HepG2 (cell line): ENCODE data around the gene CTNNA2. TPM values are rescaled to one million over a fixed set of nuclear protein-coding genes. Genes with fewer than 3 reads are reported as not detected.

Experiments used
- ATAC-seq: fragments of 200-7000 bp; cut with Tn5 transposase; 3 replicates; pipeline ENCODE4 v1.9.1; 2020; ENCODE audit warnings: mild to moderate bottlenecking, moderate library complexity
- BruUV-seq: library from RNA; stranded (reverse); fragments of 400-500 nt; replicated peaks from 2 replicates; lab custom pipeline; 2021; lab: Mats Ljungman, UMichigan
- CTCF ChIA-PET: fragments of 300-600 bp; formaldehyde crosslinking; extraction: SDS; loops from one replicate; lab custom pipeline; 2021; ENCODE audit warnings: low total read pairs, inconsistent platforms, low intra/inter-chr PET ratio; lab: Yijun Ruan, JAX
- POLR2A ChIA-PET: fragments of 350-600 bp; sonication (Branson Sonifier 250); formaldehyde crosslinking; loops from one replicate; lab custom pipeline; 2020; ENCODE audit warnings: antibody characterized with exemption, inconsistent platforms; lab: Yijun Ruan, JAX
- DNase-seq: peaks from one replicate; pipeline ENCODE4 v3.0.0-alpha.2; 2015; ENCODE audit warnings: low spot score
- FAIRE-seq: peaks from 3 replicates; lab custom pipeline; 2011; peaks lifted over from hg19 to GRCh38; lab: Jason Lieb, UNC
- H2AFZ ChIP-seq: one replicate; pipeline ENCODE4 v1.6.1; 2011; ENCODE audit warnings: low read length, inconsistent platforms
- H3K27ac ChIP-seq: fragments of 300-600 bp; 3 replicates; pipeline ENCODE4 v1.8.0; 2011; ENCODE audit warnings: mixed run types, mild to moderate bottlenecking, mixed read lengths, low read length, inconsistent platforms; ENCODE audit not compliant: insufficient read depth; ENCODE audit errors: extremely low read length
- H3K27me3 ChIP-seq, 2 experiments: fragments of 200-600 bp in 1 of 2; 2 replicates in 1 of 2; 3 replicates in 1 of 2; pipeline versions ENCODE4 v1.6.0 to v1.8.0; 2011; ENCODE audit warnings: low read length in 2 of 2, mild to moderate bottlenecking in 2 of 2, moderate library complexity in 2 of 2, inconsistent platforms in 1 of 2; ENCODE audit not compliant: insufficient read depth in 2 of 2, control insufficient read depth in 1 of 2
- H3K36me3 ChIP-seq, 2 experiments: fragments of 200-600 bp in 1 of 2; replicated peaks in 1 of 2; 2 replicates in 1 of 2; 3 replicates in 1 of 2; pipeline versions ENCODE4 v1.5.1 to v1.8.0; 2011; ENCODE audit warnings: low read length in 2 of 2, inconsistent platforms in 1 of 2; ENCODE audit not compliant: insufficient read depth in 2 of 2, control insufficient read depth in 1 of 2
- H3K4me1 ChIP-seq: 2 replicates; pipeline ENCODE4 v1.5.1; 2012; ENCODE audit warnings: low read length, inconsistent platforms; ENCODE audit not compliant: insufficient read depth
- H3K4me2 ChIP-seq: 2 replicates; pipeline ENCODE4 v1.6.0; 2011; ENCODE audit warnings: low read depth, low read length, inconsistent platforms
- H3K4me3 ChIP-seq, 3 experiments: fragments of 200-600 bp in 1 of 3; sonication (generic), shearing (Covaris generic) in 1 of 3; replicated peaks in 1 of 3; 2 replicates each; pipeline ENCODE4 v1.5.1; 2011 to 2016; ENCODE audit warnings: low read length in 3 of 3, inconsistent platforms in 2 of 3, low read depth in 2 of 3, mild to moderate bottlenecking in 2 of 3, control low read depth in 1 of 3, mixed read lengths in 1 of 3; ENCODE audit not compliant: insufficient read depth in 1 of 3
- H3K79me2 ChIP-seq: one replicate; pipeline ENCODE4 v1.6.1; 2011; ENCODE audit warnings: low read length, inconsistent platforms; ENCODE audit not compliant: insufficient read depth
- H3K9ac ChIP-seq: 2 replicates; pipeline ENCODE4 v1.6.0; 2011; ENCODE audit warnings: mild to moderate bottlenecking, low read depth, low read length, inconsistent platforms; ENCODE audit not compliant: insufficient read depth
- H3K9me3 ChIP-seq: 2 replicates; pipeline ENCODE4 v1.5.1; 2012; ENCODE audit warnings: mild to moderate bottlenecking, low read length
- H4K20me1 ChIP-seq: 2 replicates; pipeline ENCODE4 v1.6.0; 2011; ENCODE audit warnings: inconsistent platforms, mild to moderate bottlenecking, low read length, moderate library complexity; ENCODE audit not compliant: insufficient read depth
- BORCS8-MEF2B ChIP-seq: sonication (generic); formaldehyde crosslinking; IDR thresholded peaks from 2 replicates; pipeline ENCODE4 v1.8.0; 2022; ENCODE audit warnings: mild to moderate bottlenecking, missing genetic modification reagents
- EEA1 ChIP-seq: sonication (generic); formaldehyde crosslinking; IDR thresholded peaks from 2 replicates; pipeline ENCODE4 v1.5.1; 2020; ENCODE audit warnings: mild to moderate bottlenecking, missing genetic modification reagents, borderline replicate concordance
- IKZF1 ChIP-seq: fragments of 450-650 bp; IDR thresholded peaks from 2 replicates; pipeline ENCODE4 v1.7.1; 2016
- KDM5A ChIP-seq: fragments of 200-600 bp; sonication (generic); IDR thresholded peaks from 2 replicates; pipeline ENCODE4 v1.7.0; 2018; ENCODE audit warnings: antibody characterized with exemption, mild to moderate bottlenecking, low read length, borderline replicate concordance
- KDM5B ChIP-seq: sonication (generic); formaldehyde crosslinking; IDR thresholded peaks from 2 replicates; pipeline ENCODE4 v1.4.0; 2020; ENCODE audit warnings: missing genetic modification reagents, mild to moderate bottlenecking, borderline replicate concordance
- KLF13 ChIP-seq: sonication (generic); formaldehyde crosslinking; IDR thresholded peaks from 2 replicates; pipeline ENCODE4 v1.4.0; 2020; ENCODE audit warnings: mild to moderate bottlenecking, missing genetic modification reagents
- KLF6 ChIP-seq: IDR thresholded peaks from 2 replicates; pipeline ENCODE4 v1.8.0; 2016; ENCODE audit warnings: missing biosample characterization, missing genetic modification reagents
- MEIS1 ChIP-seq: sonication (generic); formaldehyde crosslinking; IDR thresholded peaks from 2 replicates; pipeline ENCODE4 v1.9.0; 2021; ENCODE audit warnings: mild to moderate bottlenecking, missing genetic modification reagents, moderate library complexity, borderline replicate concordance
- TSC22D2 ChIP-seq: sonication (generic); formaldehyde crosslinking; IDR thresholded peaks from 2 replicates; pipeline ENCODE4 v1.5.1; 2020; ENCODE audit warnings: missing genetic modification reagents, mild to moderate bottlenecking, borderline replicate concordance
- YY1 ChIP-seq: IDR thresholded peaks from 2 replicates; pipeline ENCODE4 v1.6.1; 2011; ENCODE audit warnings: low read length, low read depth, moderate library complexity, mild to moderate bottlenecking; ENCODE audit not compliant: insufficient read depth, insufficient replicate concordance
- ZNF414 ChIP-seq: sonication (generic); formaldehyde crosslinking; IDR thresholded peaks from 2 replicates; pipeline ENCODE4 v1.5.0; 2020; ENCODE audit warnings: missing genetic modification reagents
- ZNF557 ChIP-seq: sonication (generic); formaldehyde crosslinking; IDR thresholded peaks from 2 replicates; pipeline ENCODE4 v1.4.0; 2020; ENCODE audit warnings: missing genetic modification reagents
- ZNF574 ChIP-seq: sonication (generic); formaldehyde crosslinking; IDR thresholded peaks from 2 replicates; pipeline ENCODE4 v1.4.0; 2020; ENCODE audit warnings: missing genetic modification reagents
- WGBS: methylation state at CpG from one replicate; pipeline ENCODE4 v1.1.6; 2017; ENCODE audit warnings: low lambda C conversion rate; 5-methylcytosine and 5-hydroxymethylcytosine counted together
- in situ Hi-C: cut with HindIII; loops from 2 replicates; pipeline ENCODE4 v1.10.0; 2017; ENCODE audit warnings: low pct_unique_long_range_greater_than_20kb; ENCODE audit not compliant: extremely low pct_ligation_motif_present
- intact Hi-C: fragments of 100-400 bp; cut with micrococcal nuclease; formaldehyde crosslinking; loops from one replicate; pipeline ENCODE4 v1.10.0; 2022; ENCODE audit not compliant: unreplicated experiment
- polyA plus RNA-seq, 8 experiments: library from polyadenylated mRNA; depleted of rRNA in 3 of 8; stranded (reverse) in 7 of 8; unstranded in 1 of 8; fragments of >200 nt; fragmentation: Illumina TruSeq in 4 of 8; extraction: Trizol in 4 of 8; gene quantifications; 2 replicates each; pipeline versions ENCODE4 v1.2.1 to v1.2.3, GENCODE V29; 2011 to 2016; ENCODE audit warnings: low read depth in 4 of 8, missing spikeins in 1 of 8, mixed read lengths in 1 of 8; ENCODE audit not compliant: insufficient read depth in 1 of 8
- total RNA-seq, 5 experiments: library from RNA; depleted of rRNA; stranded (reverse); fragments of >200 nt; fragmentation: Illumina TruSeq; extraction: Trizol; gene quantifications; 2 replicates each; pipeline ENCODE4 v1.2.3, GENCODE V29; 2016; ENCODE audit warnings: low read depth in 1 of 5
- TF ChIP-seq, protein P1 (sequence below): sonication (generic); formaldehyde crosslinking; IDR thresholded peaks from 2 replicates; pipeline ENCODE4 v1.4.0; 2020; ENCODE audit warnings: missing genetic modification reagents

Gene CTNNA2
- total and polyA plus RNA-seq, 2 of the 13 experiments (the other 11 are each of a cell fraction or from before 2014, with no cell fraction given), result not detected

GRCh38 chr2:80475970-80476369 is 963.1 kb downstream of the CTNNA2 start:
- H3K79me2 ChIP-seq, result no peaks in the 10 kb centered on the region
- H3K9me3 ChIP-seq, result peaks cover 54% of the 10 kb centered on the region
- no peaks in the 10 kb centered on the region for H4K20me1 ChIP-seq
- no peak overlapping the region for H3K27ac ChIP-seq
- TF ChIP-seq BORCS8-MEF2B (CRISPR knock-in tag) (no peak), TSC22D2 (no peak), EEA1 (CRISPR knock-in tag) (no peak), ZNF557 (CRISPR knock-in tag) (no peak), KLF13 (CRISPR knock-in tag) (no peak), ZNF414 (CRISPR knock-in tag) (no peak), KLF6 (CRISPR knock-in tag) (no peak), KDM5A (no peak), MEIS1 (no peak), YY1 (no peak), IKZF1 (no peak), KDM5B (CRISPR knock-in tag) (no peak), ZNF574 (CRISPR knock-in tag) (no peak)
- TF ChIP-seq, protein P1, sequence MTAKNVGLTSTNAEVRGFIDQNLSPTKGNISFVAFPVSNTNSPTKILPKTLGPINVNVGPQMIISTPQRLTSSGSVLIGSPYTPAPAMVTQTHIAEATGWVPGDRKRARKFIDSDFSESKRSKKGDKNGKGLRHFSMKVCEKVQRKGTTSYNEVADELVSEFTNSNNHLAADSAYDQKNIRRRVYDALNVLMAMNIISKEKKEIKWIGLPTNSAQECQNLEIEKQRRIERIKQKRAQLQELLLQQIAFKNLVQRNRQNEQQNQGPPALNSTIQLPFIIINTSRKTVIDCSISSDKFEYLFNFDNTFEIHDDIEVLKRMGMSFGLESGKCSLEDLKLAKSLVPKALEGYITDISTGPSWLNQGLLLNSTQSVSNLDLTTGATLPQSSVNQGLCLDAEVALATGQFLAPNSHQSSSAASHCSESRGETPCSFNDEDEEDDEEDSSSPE (CRISPR knock-in tag), result no peak
- H3K4me1 ChIP-seq, result no peaks in the 10 kb centered on the region
- H3K36me3 ChIP-seq, result no peaks in the 10 kb centered on the region
- ChIA-PET CTCF (no interaction called here), POLR2A (no interaction called here)
- FAIRE-seq (no peak), DNase-seq (no peak), ATAC-seq (no peak)
- WGBS, result 6% methylated on average over 3 of the region's 3 CpGs
- in situ Hi-C loops (no loop called here), intact Hi-C loops (no loop called here)
- H2AFZ ChIP-seq, result no peak overlapping the region
- no peak overlapping the region for H3K4me2 ChIP-seq
- H3K4me3 ChIP-seq, result no peak overlapping the region
- no TSS peak for BruUV-seq
- no peaks in the 10 kb centered on the region for H3K27me3 ChIP-seq
- H3K9ac ChIP-seq, result no peak overlapping the region
